ENCODE results near the gene TES. TPM values are rescaled to one million over a fixed set of nuclear protein-coding genes. Genes with fewer than 3 reads are reported as not detected.

TES gene
- total and polyA plus RNA-seq, 2 of the 8 experiments (the other 6 are each of a cell fraction or from before 2014, with no cell fraction given) = 18.2 to 36.3 TPM

- Histone ChIP-seq H2BK120ac (replicated peaks; ENCODE audit: low read depth, low read length) (no peak overlapping the region), H2BK12ac (ENCODE audit: low read depth, low read length) (no peak overlapping the region), H2BK20ac (ENCODE audit: low read length) (no peak overlapping the region), H3K4ac (replicated peaks; ENCODE audit: insufficient read length, low read depth, low read length) (no peak overlapping the region), H2AFZ (ENCODE audit: low read length) (no peak overlapping the region), H4K5ac (ENCODE audit: insufficient read length, low read depth, low read length) (no peak overlapping the region), H3K36me3 (ENCODE audit: control insufficient read depth in 2 of 4, insufficient read depth in 4 of 4, low read length in 3 of 4) (no peaks in the 10 kb centered on the region), H3K4me1 (replicated peaks in 1 of 4; ENCODE audit: control insufficient read depth in 3 of 4, insufficient read depth in 4 of 4, low read length in 3 of 4) (no peaks in the 10 kb centered on the region), H3K23me2 (ENCODE audit: low read depth, low read length) (no peaks in the 10 kb centered on the region), H3K9ac (replicated peaks in 1 of 4; ENCODE audit: extremely low read depth in 1 of 4, low read depth in 3 of 4, low read length in 3 of 4) (no peak overlapping the region), H3K79me1 (ENCODE audit: low read depth, low read length) (no peaks in the 10 kb centered on the region), H4K20me1 (replicated peaks in 1 of 2; ENCODE audit: control insufficient read depth in 1 of 2, insufficient read depth in 2 of 2, low read length in 2 of 2) (no peaks in the 10 kb centered on the region), H2BK5ac (ENCODE audit: low read depth, low read length) (no peak overlapping the region), H2AK5ac (ENCODE audit: low read depth, low read length) (no peak overlapping the region), H3K18ac (ENCODE audit: extremely low read depth, low read length) (no peak overlapping the region), H3K14ac (ENCODE audit: insufficient read length) (no peak overlapping the region), H3K56ac (replicated peaks; ENCODE audit: insufficient read length, low read depth, low read length) (no peak overlapping the region), H3K27ac (ENCODE audit: low read depth, low read length) (no peak overlapping the region), H4K8ac (ENCODE audit: extremely low read depth, insufficient read depth, low read length) (no peak overlapping the region), H2BK15ac (ENCODE audit: low read length) (no peak overlapping the region), H3K27me3 (replicated peaks in 1 of 4; ENCODE audit: control insufficient read depth in 3 of 4, extremely low read depth in 1 of 4, insufficient read depth in 3 of 4, low read length in 3 of 4) (no peaks in the 10 kb centered on the region), H3K4me3 (ENCODE audit: extremely low read depth in 1 of 4, insufficient read depth in 2 of 4, low read depth in 3 of 4, low read length in 4 of 4) (no peak overlapping the region), H4K91ac (replicated peaks; ENCODE audit: insufficient read length, low read length) (no peak overlapping the region), H3K79me2 (ENCODE audit: control insufficient read depth in 1 of 2, insufficient read depth in 2 of 2, low read length in 2 of 2) (no peaks in the 10 kb centered on the region), H3K9me3 (ENCODE audit: insufficient read depth in 2 of 2, low read depth in 1 of 2, low read length in 1 of 2) (no peaks in the 10 kb centered on the region), H3K23ac (ENCODE audit: insufficient read length) (no peak overlapping the region), H3K4me2 (ENCODE audit: insufficient read depth in 1 of 2, low read depth in 2 of 2, low read length in 2 of 2) (no peak overlapping the region)
- DNase-seq (ENCODE audit: low read depth in 1 of 2, low spot score in 2 of 2) (no peak), FAIRE-seq (no peak)
- 86% methylated on average over 1 of the region's 1 CpG; no CpG with 5 or more reads in 1 of the 2 experiments for WGBS, 2 experiments (ENCODE audit: extremely low coverage in 1 of 2, insufficient coverage in 1 of 2, insufficient read length in 1 of 2, insufficient replicate concordance in 2 of 2, low coverage in 1 of 2, low lambda C conversion rate in 2 of 2, missing lambda C conversion rate in 1 of 2)
- TF ChIP-seq, protein P1, sequence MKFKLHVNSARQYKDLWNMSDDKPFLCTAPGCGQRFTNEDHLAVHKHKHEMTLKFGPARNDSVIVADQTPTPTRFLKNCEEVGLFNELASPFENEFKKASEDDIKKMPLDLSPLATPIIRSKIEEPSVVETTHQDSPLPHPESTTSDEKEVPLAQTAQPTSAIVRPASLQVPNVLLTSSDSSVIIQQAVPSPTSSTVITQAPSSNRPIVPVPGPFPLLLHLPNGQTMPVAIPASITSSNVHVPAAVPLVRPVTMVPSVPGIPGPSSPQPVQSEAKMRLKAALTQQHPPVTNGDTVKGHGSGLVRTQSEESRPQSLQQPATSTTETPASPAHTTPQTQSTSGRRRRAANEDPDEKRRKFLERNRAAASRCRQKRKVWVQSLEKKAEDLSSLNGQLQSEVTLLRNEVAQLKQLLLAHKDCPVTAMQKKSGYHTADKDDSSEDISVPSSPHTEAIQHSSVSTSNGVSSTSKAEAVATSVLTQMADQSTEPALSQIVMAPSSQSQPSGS (IDR thresholded peaks at IDR 0.05; ENCODE audit: low read length) = no peak
- no peak for TF ChIP-seq CTCF (IDR thresholded peaks at IDR 0.05; ENCODE audit: control extremely low read depth in 1 of 3, insufficient read depth in 1 of 3, low read depth in 1 of 3, low read length in 3 of 3)
- no peak for TF ChIP-seq HDAC6 (IDR thresholded peaks at IDR 0.05; ENCODE audit: low read depth, low read length)
- POLR2A ChIA-PET (ENCODE audit: partially characterized antibody) = no interaction called here
- CTCF ChIA-PET (ENCODE audit: partially characterized antibody) = interaction anchor here (0.6 to 1.4 kb wide), 3 partner anchors 16 to 222 kb away, joined by 3 to 4 read pairs (median 4); no protein-coding TSS in a partner anchor
Measured at GRCh38 chr7:116195451-116195850, 14.9 kb upstream of the TES start.
